Measurements from ENCODE around the gene SGCA. TPM values are rescaled to one million over a fixed set of nuclear protein-coding genes. Genes with fewer than 3 reads are reported as not detected.

SGCA gene
- total RNA-seq, 1 experiment from 2014 or later: 0.24 TPM

DNA sequence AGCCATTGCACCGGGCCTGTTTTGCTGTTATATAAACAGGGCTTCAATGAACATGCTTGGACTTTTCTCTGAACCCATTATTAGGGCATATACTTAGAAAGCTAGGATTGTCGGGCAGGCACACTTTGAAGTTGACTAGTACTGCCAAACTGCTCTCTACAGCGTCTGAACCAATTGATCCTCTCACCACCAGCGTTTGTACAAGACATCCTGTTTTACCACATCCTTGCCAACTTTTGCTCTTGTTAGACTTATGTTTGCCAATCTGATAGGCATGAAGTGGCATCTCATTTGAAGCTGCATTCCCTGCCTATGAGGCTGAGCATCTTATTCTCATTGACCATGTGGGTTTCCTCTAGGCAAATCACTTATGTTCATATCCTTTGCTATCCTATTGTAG lies 7.9 kb upstream of the SGCA start:
- H3K27ac Mint-ChIP-seq: no peak overlapping the region; a peak in 1 of 7 replicates
- Histone ChIP-seq H4K5ac (ENCODE audit: insufficient read length, low read depth, low read length) (no peak overlapping the region), H2AFZ (ENCODE audit: low read length) (no peak overlapping the region), H2AK5ac (ENCODE audit: insufficient read length, low read length) (no peak overlapping the region), H3K56ac (ENCODE audit: insufficient read length, low read depth, low read length) (no peak overlapping the region), H3K9ac (ENCODE audit: extremely low read depth, insufficient read length, low read length) (no peak overlapping the region), H3K27ac (ENCODE audit: insufficient read length, low read depth, low read length) (no peak overlapping the region), H3K4ac (ENCODE audit: low read depth, low read length) (no peak overlapping the region), H3K23ac (ENCODE audit: insufficient read length, low read depth, low read length) (no peak overlapping the region), H3K9me3 (ENCODE audit: control insufficient read depth, low read depth, low read length) (no peaks in the 10 kb centered on the region), H2BK15ac (ENCODE audit: low read depth, low read length) (no peak overlapping the region), H2BK5ac (ENCODE audit: insufficient read length, low read length) (no peak overlapping the region), H3K18ac (ENCODE audit: insufficient read length, low read depth, low read length) (no peak overlapping the region), H3K4me1 (ENCODE audit: insufficient read depth, low read length) (no peaks in the 10 kb centered on the region), H3K23me2 (ENCODE audit: insufficient read length, low read depth, low read length, poor library complexity, severe bottlenecking) (peaks cover 13% of the 10 kb centered on the region), H3K14ac (ENCODE audit: insufficient read depth, low read length) (no peak overlapping the region), H3K27me3 (ENCODE audit: insufficient read depth, low read length) (no peaks in the 10 kb centered on the region; the same call in 1 of the 2 replicates), H3K79me2 (ENCODE audit: insufficient read depth, low read length) (no peaks in the 10 kb centered on the region), H4K91ac (ENCODE audit: insufficient read length, low read depth, low read length) (no peak overlapping the region), H2BK12ac (ENCODE audit: insufficient read length, low read depth, low read length) (no peak overlapping the region), H3K4me2 (ENCODE audit: insufficient read depth, insufficient read length, low read length) (no peak overlapping the region), H2BK120ac (ENCODE audit: low read depth, low read length, poor library complexity, severe bottlenecking) (no peak overlapping the region), H2BK20ac (ENCODE audit: low read depth, low read length, poor library complexity, severe bottlenecking) (no peak overlapping the region), H4K20me1 (ENCODE audit: control insufficient read depth, insufficient read depth, insufficient read length) (no peaks in the 10 kb centered on the region), H3K79me1 (ENCODE audit: insufficient read depth, low read depth, low read length, poor library complexity, severe bottlenecking) (no peaks in the 10 kb centered on the region), H4K8ac (replicated peaks; ENCODE audit: insufficient read length, low read depth, low read length) (no peak overlapping the region), H3T11ph (ENCODE audit: low read length) (no peak overlapping the region)
- TF ChIP-seq, protein P1, sequence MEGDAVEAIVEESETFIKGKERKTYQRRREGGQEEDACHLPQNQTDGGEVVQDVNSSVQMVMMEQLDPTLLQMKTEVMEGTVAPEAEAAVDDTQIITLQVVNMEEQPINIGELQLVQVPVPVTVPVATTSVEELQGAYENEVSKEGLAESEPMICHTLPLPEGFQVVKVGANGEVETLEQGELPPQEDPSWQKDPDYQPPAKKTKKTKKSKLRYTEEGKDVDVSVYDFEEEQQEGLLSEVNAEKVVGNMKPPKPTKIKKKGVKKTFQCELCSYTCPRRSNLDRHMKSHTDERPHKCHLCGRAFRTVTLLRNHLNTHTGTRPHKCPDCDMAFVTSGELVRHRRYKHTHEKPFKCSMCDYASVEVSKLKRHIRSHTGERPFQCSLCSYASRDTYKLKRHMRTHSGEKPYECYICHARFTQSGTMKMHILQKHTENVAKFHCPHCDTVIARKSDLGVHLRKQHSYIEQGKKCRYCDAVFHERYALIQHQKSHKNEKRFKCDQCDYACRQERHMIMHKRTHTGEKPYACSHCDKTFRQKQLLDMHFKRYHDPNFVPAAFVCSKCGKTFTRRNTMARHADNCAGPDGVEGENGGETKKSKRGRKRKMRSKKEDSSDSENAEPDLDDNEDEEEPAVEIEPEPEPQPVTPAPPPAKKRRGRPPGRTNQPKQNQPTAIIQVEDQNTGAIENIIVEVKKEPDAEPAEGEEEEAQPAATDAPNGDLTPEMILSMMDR (conservative IDR thresholded peaks at IDR 0.05): no peak
- DNase-seq: no peak
- no CpG with 5 or more reads among the region's 4 CpGs for WGBS (ENCODE audit: extremely low coverage, insufficient read length, low lambda C conversion rate)
- no peak overlapping the region for H3K4me3 Mint-ChIP-seq
- no peaks in the 10 kb centered on the region for H3K36me3 Mint-ChIP-seq (ENCODE audit: insufficient read depth in 1 of 3, low read depth in 3 of 3)
- peaks cover 17 to 20% of the 10 kb centered on the region in 2 experiments for H3K4me1 Mint-ChIP-seq
- peaks cover 28% of the 10 kb centered on the region for H3K27me3 Mint-ChIP-seq (ENCODE audit: low read depth)
- no peaks in the 10 kb centered on the region for H3K9me3 Mint-ChIP-seq

Data from H9 (cell line).